Natural killer cell (primary cell): Measurements from ENCODE around the gene MUC5AC. TPM values are rescaled to one million over a fixed set of nuclear protein-coding genes. Genes with fewer than 3 reads are reported as not detected.

ENCODE experiments used
- ATAC-seq, 3 donors: fragments of 150-1000 bp in 2 of 3; fragments of 200-7000 bp in 1 of 3; cut with Tn5 transposase; 1 replicate in 1 of 3; 2 replicates in 2 of 3; pipeline ENCODE4 v1.10.0; 2021; ENCODE audit warnings: mild to moderate bottlenecking in 2 of 3, moderate library complexity in 2 of 3
- DNase-seq, 2 donors: peaks; one replicate each; pipeline versions ENCODE4 v3.0.0 to v3.0.0-alpha.2; 2013 to 2021; ENCODE audit warnings: mixed read lengths in 1 of 2
- H3K27ac ChIP-seq: one replicate; pipeline ENCODE4 v1.5.1; 2013; ENCODE audit warnings: mild to moderate bottlenecking, low read length
- H3K27me3 ChIP-seq: one replicate; pipeline ENCODE4 v1.6.1; 2013; ENCODE audit warnings: low read length; ENCODE audit not compliant: control insufficient read depth, insufficient read depth
- H3K36me3 ChIP-seq: one replicate; pipeline ENCODE4 v1.6.1; 2013; ENCODE audit warnings: low read length; ENCODE audit not compliant: control insufficient read depth, insufficient read depth
- H3K4me1 ChIP-seq: one replicate; pipeline ENCODE4 v1.6.1; 2013; ENCODE audit warnings: low read length; ENCODE audit not compliant: control insufficient read depth, insufficient read depth
- H3K4me3 ChIP-seq: one replicate; pipeline ENCODE4 v1.5.1; 2013; ENCODE audit warnings: low read length
- H3K9me3 ChIP-seq: one replicate; pipeline ENCODE4 v1.6.1; 2013; ENCODE audit warnings: low read length; ENCODE audit not compliant: control insufficient read depth, insufficient read depth
- H3K27ac Mint-ChIP-seq, 2 donors: one replicate each; pipeline ENCODE4 v1.8.0; 2022; ENCODE audit warnings: mild to moderate bottlenecking in 2 of 2, mixed read lengths in 2 of 2, moderate library complexity in 1 of 2
- H3K27me3 Mint-ChIP-seq, 2 donors: one replicate each; pipeline ENCODE4 v1.8.0; 2022; ENCODE audit warnings: low read depth in 2 of 2, mixed read lengths in 2 of 2
- H3K36me3 Mint-ChIP-seq: one replicate; pipeline ENCODE4 v1.8.0; 2022; ENCODE audit warnings: mixed read lengths
- H3K4me1 Mint-ChIP-seq, 2 donors: one replicate each; pipeline ENCODE4 v1.8.0; 2022; ENCODE audit warnings: mixed read lengths in 2 of 2
- H3K4me3 Mint-ChIP-seq: one replicate; pipeline ENCODE4 v1.8.0; 2022; ENCODE audit warnings: mild to moderate bottlenecking, moderate library complexity, mixed read lengths
- H3K9me3 Mint-ChIP-seq, 2 donors: one replicate each; pipeline ENCODE4 v1.8.0; 2022; ENCODE audit warnings: mixed read lengths in 2 of 2
- CTCF ChIP-seq: fragments of 200-600 bp; IDR thresholded peaks from one replicate; pipeline ENCODE4 v1.8.0; 2022; ENCODE audit warnings: antibody characterized with exemption
- WGBS: methylation state at CpG from one replicate; pipeline ENCODE4 v1.1.7; 2013; ENCODE audit warnings: missing lambda C conversion rate; ENCODE audit not compliant: insufficient coverage; 5-methylcytosine and 5-hydroxymethylcytosine counted together
- intact Hi-C: fragments of 100-400 bp; cut with micrococcal nuclease; formaldehyde crosslinking; loops from one replicate; pipeline ENCODE4 v1.14.2; 2022
- total RNA-seq, 4 donors: library from RNA; stranded (reverse); fragments of 120-200 nt in 1 of 4; gene quantifications; one replicate each; pipeline versions ENCODE4 v1.2.3 to v1.2.4, GENCODE V29; 2013 to 2022

MUC5AC gene
- total RNA-seq, 3 donors from 2014 or later (not counting 1 experiment from before 2014, with no cell fraction given) = not detected

- H3K36me3 ChIP-seq = no peaks in the 10 kb centered on the region
- no peak overlapping the region for H3K4me3 ChIP-seq
- no peak for DNase-seq
- intact Hi-C loops = loop anchor here (5.0 kb wide), 1 partner anchor 371 kb away; the partner anchor contains the start of gene DUSP8
- H3K4me1 Mint-ChIP-seq = no peaks in the 10 kb centered on the region
- no peaks in the 10 kb centered on the region for H3K9me3 Mint-ChIP-seq
- TF ChIP-seq CTCF = no peak
- no peaks in the 10 kb centered on the region for H3K9me3 ChIP-seq
- H3K27me3 Mint-ChIP-seq = no peaks in the 10 kb centered on the region
- H3K27ac Mint-ChIP-seq = no peak overlapping the region
- no peak overlapping the region for H3K4me3 Mint-ChIP-seq
- 95% methylated on average over 4 of the region's 4 CpGs for WGBS
- H3K36me3 Mint-ChIP-seq = no peaks in the 10 kb centered on the region
- no peak for ATAC-seq
- peaks cover 7% of the 10 kb centered on the region for H3K4me1 ChIP-seq
- H3K27me3 ChIP-seq = no peaks in the 10 kb centered on the region
- no peak overlapping the region for H3K27ac ChIP-seq
These were observed 43.8 kb downstream of the MUC5AC start for GRCh38 chr11:1201395-1202153.

DNA sequence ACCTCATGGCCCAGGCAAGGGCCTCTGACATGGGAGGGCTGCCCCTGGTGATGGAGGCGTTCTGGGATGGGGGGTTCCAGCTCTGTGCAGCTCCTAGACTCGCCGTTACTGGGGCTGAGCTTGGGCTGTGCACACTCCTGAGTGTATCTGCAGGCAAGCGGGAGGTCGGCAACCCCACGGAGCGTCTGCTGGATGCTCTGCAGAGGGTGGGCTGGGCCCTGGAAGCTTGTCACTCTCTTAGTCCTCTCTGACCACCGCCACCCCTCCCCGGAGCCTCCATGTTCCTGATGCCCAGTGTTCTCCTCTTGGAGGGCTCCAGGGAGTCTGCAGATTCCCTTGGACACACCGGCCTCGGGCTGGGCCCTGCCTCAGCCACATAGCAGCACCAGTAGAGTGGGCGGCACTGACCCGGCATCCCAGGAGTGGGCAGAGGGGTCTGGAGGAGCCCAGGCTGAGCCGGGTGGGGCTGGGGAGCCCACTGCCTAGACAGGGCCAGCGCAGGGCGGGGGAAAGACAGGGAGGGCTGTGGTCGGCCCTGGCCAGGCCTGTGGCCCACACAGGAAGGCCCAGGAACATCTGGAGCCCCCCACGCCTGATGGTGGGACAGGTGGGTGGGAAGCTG, 44.5 kb downstream of the MUC5AC start:
- H3K4me1 Mint-ChIP-seq = no peaks in the 10 kb centered on the region
- no peak for TF ChIP-seq CTCF
- H3K9me3 Mint-ChIP-seq = no peaks in the 10 kb centered on the region
- no peaks in the 10 kb centered on the region for H3K27me3 ChIP-seq
- peaks cover 7% of the 10 kb centered on the region for H3K4me1 ChIP-seq
- H3K27me3 Mint-ChIP-seq = no peaks in the 10 kb centered on the region
- no peak overlapping the region for H3K27ac ChIP-seq
- H3K27ac Mint-ChIP-seq = no peak overlapping the region
- H3K36me3 ChIP-seq = no peaks in the 10 kb centered on the region
- H3K4me3 Mint-ChIP-seq = no peak overlapping the region
- H3K4me3 ChIP-seq = no peak overlapping the region
- ATAC-seq (peak in 1 of 3 donors; percentile 17), DNase-seq (peak in 1 of 2 donors; percentile 17)
- intact Hi-C loops = loop anchor here (5.0 kb wide), 1 partner anchor 370 kb away; the partner anchor contains the start of gene DUSP8
- no peaks in the 10 kb centered on the region for H3K36me3 Mint-ChIP-seq
- H3K9me3 ChIP-seq = no peaks in the 10 kb centered on the region
- 63% methylated on average over 18 of the region's 18 CpGs for WGBS

- peak; percentile 86 for TF ChIP-seq CTCF
- H3K4me3 ChIP-seq = no peak overlapping the region
- H3K9me3 ChIP-seq = no peaks in the 10 kb centered on the region
- peaks cover 7% of the 10 kb centered on the region for H3K4me1 ChIP-seq
- Mint-ChIP-seq H3K4me1 (no peaks in the 10 kb centered on the region), H3K27me3 (no peaks in the 10 kb centered on the region), H3K27ac (no peak overlapping the region), H3K9me3 (no peaks in the 10 kb centered on the region), H3K4me3 (no peak overlapping the region), H3K36me3 (no peaks in the 10 kb centered on the region)
- H3K36me3 ChIP-seq = no peaks in the 10 kb centered on the region
- DNase-seq (peak; percentile 64 to 81), ATAC-seq (peak; percentile 78 to 96 (median 95))
- intact Hi-C loops = loop anchor here (1.0 to 5.0 kb wide), 2 partner anchors 312 to 369 kb away; partner anchors contain the start of gene DUSP8
- H3K27ac ChIP-seq = no peak overlapping the region
- H3K27me3 ChIP-seq = no peaks in the 10 kb centered on the region
- 28% methylated on average over 32 of the region's 32 CpGs for WGBS
These were observed 45.2 kb downstream of the MUC5AC start for GRCh38 chr11:1202776-1203504.
